Camera-type eye (tissue), 1 donor: Measurements from ENCODE around the gene B4GALT6. TPM values are rescaled to one million over a fixed set of nuclear protein-coding genes. Genes with fewer than 3 reads are reported as not detected.

Experiments used
- total RNA-seq: library from RNA; depleted of rRNA; stranded (reverse); fragments of >200 nt; gene quantifications from one replicate; pipeline ENCODE4 v1.2.3, GENCODE V29; 2014

B4GALT6 gene, protein sequence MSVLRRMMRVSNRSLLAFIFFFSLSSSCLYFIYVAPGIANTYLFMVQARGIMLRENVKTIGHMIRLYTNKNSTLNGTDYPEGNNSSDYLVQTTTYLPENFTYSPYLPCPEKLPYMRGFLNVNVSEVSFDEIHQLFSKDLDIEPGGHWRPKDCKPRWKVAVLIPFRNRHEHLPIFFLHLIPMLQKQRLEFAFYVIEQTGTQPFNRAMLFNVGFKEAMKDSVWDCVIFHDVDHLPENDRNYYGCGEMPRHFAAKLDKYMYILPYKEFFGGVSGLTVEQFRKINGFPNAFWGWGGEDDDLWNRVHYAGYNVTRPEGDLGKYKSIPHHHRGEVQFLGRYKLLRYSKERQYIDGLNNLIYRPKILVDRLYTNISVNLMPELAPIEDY
- total RNA-seq, result 11.7 TPM

DNA sequence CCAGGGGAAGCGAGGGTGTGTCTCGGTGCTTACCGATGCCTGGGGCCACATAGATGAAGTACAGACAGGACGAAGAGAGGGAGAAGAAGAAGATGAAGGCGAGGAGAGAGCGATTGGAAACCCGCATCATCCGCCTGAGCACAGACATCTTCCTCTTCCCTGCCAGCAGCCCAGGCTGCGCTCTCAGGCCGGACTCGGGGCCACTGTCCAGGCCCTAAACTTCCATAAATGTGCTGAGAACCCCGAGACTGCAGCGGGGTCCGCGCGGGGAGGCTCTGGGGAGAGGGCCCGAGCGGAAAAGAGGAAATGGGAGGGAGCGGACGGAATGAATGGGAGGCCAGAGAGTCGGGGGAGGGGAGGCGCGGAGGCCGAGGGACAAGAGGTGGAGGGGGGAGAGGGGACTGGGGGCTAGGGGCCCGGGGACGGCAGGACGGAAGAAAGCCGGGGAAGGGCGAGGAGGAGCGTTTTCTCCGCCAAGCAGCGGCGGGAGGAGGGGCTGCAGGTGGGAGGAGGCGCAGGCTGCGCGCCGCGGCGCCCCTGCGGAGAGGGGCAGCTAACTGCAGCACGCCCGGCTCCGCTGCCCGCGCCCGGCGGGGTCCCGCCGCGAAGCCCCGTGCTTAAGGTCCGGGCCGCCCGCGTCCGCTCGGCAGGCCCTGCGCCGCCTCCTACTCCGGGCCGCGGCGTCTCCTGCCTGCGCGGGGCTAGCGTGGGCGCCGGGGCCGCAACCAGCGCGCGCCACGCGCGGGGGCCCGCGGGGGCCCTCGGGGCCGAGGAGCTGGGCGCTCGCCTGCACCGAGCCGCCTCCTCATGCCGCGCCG lies at the start of gene B4GALT6:
Gene B4GALT6 (minus strand): TSS at position 303 of the 818 bp plus-strand sequence. CDS start 155 bp downstream, at position 148.

DNA sequence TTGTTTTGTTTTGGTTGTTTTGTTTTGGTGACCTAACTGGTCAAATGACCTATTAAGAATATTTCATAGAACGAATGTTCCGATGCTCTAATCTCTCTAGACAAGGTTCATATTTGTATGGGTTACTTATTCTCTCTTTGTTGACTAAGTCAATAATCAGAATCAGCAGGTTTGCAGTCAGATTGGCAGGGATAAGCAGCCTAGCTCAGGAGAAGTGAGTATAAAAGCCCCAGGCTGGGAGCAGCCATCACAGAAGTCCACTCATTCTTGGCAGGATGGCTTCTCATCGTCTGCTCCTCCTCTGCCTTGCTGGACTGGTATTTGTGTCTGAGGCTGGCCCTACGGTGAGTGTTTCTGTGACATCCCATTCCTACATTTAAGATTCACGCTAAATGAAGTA lies 92.8 kb downstream of the B4GALT6 start, which contains the start of gene TTR:
Gene TTR (plus strand): TSS at position 250 of the 400 bp plus-strand sequence. CDS start 26 bp downstream, at position 276.

Other genes starting within 250 kb of the B4GALT6 start
- 3.1 TPM for gene DSG3, start 236.8 kb downstream of the B4GALT6 start, total RNA-seq
- gene DSG2, start 186.4 kb downstream of the B4GALT6 start, total RNA-seq, result 18.5 TPM
- 86.6 TPM for gene TTR, start 92.7 kb downstream of the B4GALT6 start, total RNA-seq
- 0.60 TPM for gene SLC25A52, start 76.3 kb upstream of the B4GALT6 start, total RNA-seq